Iris pigment epithelial cell (primary cell): Measurements from ENCODE around the gene STAMBPL1.
A peak's percentile ranks its signal among the peaks of the same experiment; 100 is the strongest.
"Not testable (repeated sequence)": the region's sequence is repeated elsewhere in the genome, so short reads cannot be mapped to it uniquely, and the experiment has no call there.

ENCODE experiments used
- DNase-seq: peaks from one replicate; pipeline ENCODE4 v3.0.0-alpha.2; 2011; ENCODE audit warnings: low read depth

The STAMBPL1 gene

GRCh38 chr10:88879534-88880281 lies at the start of gene STAMBPL1:
STAMBPL1 (plus strand) TSS chr10:88880245; CDS start chr10:88901709, 21,464 bp downstream.
- peak; percentile 17 for DNase-seq

DNA sequence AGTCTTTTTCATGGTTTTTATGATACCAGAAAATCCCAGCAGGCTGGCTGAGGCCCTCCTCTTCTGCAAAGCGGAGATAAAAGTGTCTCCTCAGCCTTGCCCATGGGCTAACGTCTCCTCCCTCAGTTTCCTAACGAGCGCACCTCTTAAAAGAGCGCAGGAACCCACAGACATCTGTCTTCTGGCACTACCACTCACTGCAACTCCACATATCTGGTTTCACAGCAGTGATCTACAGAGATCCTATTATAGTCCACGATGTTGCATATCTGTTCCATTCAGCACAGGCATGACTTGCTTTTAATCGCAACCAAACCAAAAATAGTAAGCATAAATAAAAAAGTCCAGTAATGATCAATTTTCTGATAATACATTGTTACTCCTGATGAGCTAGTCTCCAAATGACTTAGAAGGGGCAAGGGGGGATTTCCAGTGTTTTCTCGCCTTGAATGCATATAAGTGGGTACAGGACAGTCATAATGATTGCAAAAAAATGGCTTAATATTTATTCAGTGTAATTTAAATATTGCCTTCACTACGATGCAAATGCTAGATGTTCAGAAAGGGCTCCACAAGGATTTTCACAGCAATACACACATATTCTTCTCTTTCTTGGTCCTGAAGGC lies 49.3 kb upstream of the STAMBPL1 start:
- no peak for DNase-seq

DNA sequence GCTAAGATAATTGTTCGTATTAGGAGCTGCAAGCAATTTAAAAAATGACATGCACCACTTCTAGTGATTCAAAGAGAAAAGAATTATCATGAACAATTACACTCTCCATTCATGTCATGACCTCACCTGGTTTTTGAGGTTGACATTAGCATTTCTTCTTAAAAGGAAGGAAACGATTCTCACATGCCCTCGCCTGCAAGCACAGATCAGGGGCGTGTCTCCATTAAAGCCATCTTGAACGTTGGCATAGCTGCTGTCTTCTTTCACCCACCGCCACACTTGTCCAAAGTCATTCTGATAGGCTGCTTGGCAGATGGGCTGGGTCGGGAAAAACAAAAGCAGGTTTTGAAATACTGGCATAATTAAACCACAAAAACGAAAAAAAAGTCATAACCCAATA lies 48.3 kb upstream of the STAMBPL1 start:
- no peak for DNase-seq

DNA sequence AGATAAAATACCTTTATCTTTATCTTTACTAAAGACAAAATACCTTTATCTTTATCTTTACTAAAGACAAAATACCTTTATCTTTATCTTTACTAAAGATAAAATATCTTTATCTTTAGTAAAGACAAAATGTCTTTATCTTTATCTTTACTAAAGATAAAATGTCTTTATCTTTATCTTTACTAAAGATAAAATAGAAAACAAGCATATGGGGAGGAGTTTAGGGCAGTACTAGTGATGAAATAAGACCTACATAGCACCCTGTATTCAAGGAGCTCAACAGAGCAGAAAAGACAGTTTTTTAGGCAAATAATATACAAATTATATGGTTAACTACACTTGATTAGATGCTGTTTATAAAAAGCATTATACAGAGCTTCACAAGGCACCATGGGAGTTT lies 47.7 kb upstream of the STAMBPL1 start:
- no peak for DNase-seq

- no peak for DNase-seq
Measured at GRCh38 chr10:88833156-88833555, 46.9 kb upstream of the STAMBPL1 start.

DNA sequence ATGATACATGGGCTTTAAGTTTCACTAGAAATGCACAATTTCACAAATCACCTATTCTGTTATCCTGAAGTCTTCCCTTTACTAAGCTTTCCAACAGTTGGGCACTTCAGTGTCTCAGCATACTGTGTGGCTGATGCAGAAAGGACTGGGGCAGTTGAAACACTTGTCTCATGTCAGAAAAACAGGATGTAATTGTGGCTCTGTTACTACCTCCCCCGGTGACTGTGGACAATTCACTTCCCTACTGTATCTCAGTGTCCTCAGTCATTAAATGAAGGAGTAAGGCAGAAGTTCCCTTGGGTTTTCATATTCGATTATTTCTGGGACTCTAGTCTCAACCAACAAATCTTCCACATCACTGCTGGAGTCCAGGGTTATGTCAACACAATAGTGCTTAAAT lies 46.3 kb upstream of the STAMBPL1 start:
- no peak for DNase-seq

DNA sequence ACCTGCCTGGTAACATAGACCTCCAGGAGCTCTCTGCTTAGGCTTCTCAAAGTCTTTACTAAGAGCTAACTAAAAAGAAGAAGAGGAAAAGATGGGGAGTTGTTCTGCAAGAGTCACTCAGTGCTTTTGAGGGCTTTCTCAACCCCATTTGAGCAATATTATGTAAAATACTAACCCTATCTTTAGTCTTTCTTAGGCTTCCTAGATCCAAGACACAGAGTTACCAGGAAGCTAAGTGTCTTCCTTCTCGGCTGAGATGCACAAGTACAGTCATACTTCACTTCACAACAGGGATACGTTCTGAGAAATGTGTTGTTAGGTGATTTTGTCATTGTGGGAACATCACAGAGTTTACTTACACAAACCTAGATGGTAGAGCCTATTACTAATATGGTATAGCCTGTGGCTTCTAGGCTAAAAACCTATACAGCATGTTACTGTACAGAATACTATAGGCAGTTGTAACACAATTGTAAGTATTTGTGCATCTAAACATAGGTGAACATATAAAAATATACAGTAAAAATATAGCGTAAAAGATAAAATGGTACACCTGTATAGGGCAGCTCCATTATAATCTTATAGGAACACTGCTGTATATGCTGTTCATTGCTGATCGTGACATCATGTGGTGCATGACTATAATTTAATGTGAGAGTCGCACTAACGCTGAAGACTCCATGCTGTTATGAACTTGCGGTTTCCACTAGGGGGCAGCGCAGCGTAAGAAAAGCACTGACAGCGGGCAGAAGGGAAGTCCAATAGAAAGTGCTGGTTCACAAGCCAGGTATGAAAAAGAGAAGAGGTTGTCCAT lies 44.7 kb upstream of the STAMBPL1 start:
- DNase-seq: peak; percentile 88

- DNase-seq: no peak
Measured at GRCh38 chr10:88835910-88836221, 44.2 kb upstream of the STAMBPL1 start.

- not testable (repeated sequence) for DNase-seq
Measured at GRCh38 chr10:88837632-88838031, 42.4 kb upstream of the STAMBPL1 start.

DNA sequence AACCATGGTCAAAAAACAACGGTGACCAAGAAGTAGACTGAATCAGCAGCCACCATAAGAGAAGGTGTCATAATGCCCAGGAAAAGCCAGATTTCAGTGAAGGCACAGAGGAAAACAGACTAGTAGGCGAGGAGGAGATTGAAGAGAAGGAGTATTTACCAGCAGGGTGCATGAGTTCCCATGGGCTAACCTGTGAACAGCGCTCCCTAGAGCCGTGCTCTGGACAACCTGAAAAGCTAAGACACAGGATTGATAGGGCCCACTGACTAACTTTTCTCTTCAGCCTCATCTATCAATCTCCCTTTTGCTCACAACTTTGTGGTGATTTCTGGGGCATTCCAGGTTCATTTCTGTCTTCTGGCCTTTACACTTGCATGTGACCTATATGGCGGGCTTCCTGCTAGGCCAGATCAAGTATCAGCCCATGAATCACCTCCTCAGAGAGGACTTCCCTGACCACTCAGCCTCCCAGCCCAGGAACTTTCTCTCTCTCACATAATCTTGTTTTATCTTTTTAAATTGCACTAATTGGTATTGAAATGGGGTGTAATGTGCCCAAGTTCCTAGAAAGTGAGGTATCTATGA lies 41.2 kb upstream of the STAMBPL1 start:
- DNase-seq: peak; percentile 5

- no peak for DNase-seq
Measured at GRCh38 chr10:88840104-88840503, 39.9 kb upstream of the STAMBPL1 start.

DNA sequence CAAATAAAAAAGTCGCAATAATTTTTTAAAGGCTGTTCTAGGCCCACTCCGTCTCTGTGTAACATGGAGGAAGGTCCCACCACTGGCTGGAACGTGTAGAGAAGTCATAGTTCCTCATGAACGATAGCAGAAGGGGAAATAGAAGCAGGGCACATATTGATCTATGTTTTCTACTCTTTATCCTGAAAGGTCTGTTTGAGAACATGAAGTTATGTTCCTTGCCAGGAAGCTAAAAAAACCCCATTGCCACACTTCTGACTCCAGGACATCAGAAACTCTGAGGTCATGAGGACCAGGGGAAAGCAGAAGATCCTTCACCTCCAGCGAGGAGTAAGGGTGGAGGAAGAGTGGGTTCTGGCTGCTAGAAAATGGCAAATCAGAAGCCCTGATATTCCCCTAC lies 39.2 kb upstream of the STAMBPL1 start:
- DNase-seq: no peak

- DNase-seq: no peak
Measured at GRCh38 chr10:88841316-88842111, 38.5 kb upstream of the STAMBPL1 start.

DNA sequence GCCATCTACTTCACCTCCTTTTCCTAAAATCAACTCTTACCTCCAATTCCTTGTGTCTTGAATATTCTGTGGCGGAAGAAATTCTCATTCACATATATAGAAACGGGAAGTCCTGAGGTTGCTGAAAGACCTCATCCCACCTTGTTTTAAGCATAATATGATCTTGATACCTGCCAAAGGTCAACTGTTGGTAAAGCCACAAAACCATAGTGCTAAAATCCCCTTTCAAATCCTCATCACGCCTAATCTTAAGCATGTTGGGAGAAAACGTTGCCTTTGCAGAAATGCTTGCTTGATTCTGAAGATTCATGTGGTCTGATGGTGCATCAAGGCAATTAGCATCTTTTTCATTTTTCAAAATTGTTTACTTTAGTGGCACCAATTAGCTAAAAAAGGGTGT lies 36.9 kb upstream of the STAMBPL1 start:
- DNase-seq: no peak

GRCh38 chr10:88848499-88848898 lies 31.5 kb upstream of the STAMBPL1 start:
- DNase-seq: peak; percentile 85

DNA sequence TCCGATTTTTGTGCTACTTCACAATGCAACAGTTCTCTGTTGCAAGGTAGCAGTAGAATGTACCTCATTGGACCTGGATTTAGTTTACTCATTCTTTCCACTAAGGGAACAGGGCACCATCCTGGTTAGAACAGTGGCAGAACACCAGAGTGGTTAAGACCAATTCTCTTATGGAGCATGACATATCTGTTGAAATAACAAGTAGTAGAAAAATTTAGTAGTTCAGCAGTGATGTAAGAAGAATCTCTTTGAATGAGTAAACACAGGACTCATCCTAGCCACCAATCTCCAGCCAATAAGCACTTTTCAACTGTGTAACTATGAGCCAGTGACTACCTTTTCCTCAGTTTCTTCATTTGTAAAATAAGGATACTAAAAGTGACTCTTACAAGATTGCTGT lies 30.8 kb upstream of the STAMBPL1 start:
- DNase-seq: peak; percentile 81

DNA sequence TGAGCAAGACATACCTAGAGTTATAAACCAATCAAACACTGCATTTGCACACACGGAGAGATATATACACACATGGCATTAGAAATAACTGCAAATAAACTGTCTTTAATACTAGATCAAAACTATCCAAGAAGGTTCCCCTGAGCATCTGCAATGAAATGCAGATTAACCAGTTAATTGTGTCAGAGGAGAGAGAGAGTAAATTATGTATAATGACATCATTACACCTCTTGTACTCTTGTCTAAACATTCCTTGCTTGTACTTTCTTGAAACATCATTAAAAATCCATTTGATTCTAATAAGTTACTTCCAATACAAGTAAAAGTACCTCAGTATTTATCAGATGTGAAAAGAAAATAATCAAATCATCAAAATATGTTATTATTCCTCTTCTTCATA lies 29.3 kb upstream of the STAMBPL1 start:
- no peak for DNase-seq

GRCh38 chr10:88851706-88852105 lies 28.3 kb upstream of the STAMBPL1 start, which contains the start of gene ANKRD22:
ANKRD22 (minus strand) TSS chr10:88851844; CDS start chr10:88851607, 237 bp downstream.
- DNase-seq: peak; percentile 85

DNA sequence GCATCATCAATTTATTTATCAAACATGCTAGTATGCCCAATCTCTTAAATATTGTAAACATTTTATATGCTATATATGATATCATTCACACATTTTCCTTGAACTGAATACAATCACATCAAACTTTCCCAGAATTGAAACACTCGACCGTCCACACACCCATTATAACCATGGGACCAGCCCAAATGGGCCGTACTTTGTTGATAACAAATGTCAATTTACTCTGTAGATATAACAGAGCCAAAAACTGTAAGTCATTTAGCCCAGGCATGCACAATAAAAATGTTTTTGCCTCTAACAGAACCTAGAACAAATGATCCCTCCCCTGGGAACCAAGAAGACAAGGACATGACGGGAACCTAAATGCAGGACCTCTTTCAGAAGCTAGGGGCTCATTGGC lies 27.7 kb upstream of the STAMBPL1 start:
- DNase-seq: no peak

- DNase-seq: no peak
Measured at GRCh38 chr10:88853155-88853881, 26.7 kb upstream of the STAMBPL1 start.

DNA sequence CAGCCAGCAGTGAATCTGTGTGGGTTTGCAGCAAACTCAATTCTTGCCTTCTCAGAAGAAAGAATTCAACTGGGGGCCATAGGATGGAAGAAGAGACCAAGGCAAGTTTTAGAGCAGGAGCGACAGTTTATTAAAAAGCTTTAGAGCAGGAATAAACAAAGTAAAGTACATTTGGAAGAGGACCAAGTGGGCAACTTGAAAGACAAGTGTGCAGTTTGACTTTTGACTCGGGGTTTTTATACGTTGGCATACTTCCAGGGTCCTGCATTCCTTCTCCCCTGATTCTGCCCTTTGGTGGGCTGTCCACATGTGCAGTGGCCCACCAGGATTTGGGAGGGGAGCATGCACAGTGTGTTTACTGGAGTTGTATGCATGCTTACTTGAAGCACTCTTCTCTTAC lies 25.4 kb upstream of the STAMBPL1 start:
- no peak for DNase-seq
